OCI-LY7 (cell line): ENCODE measurements around the gene ZBTB22.

Experiments used
- EZH2phosphoT487 ChIP-seq: fragments of 200-600 bp; sonication (generic); IDR thresholded peaks from 2 replicates; pipeline ENCODE4 v1.6.1; 2018; ENCODE audit warnings: low read depth, borderline replicate concordance, mild to moderate bottlenecking, mixed run types, antibody characterized with exemption, low read length, moderate library complexity, mixed read lengths
- TF ChIP-seq, protein P1 (sequence below): fragments of 200-600 bp; sonication (generic); conservative IDR thresholded peaks from 2 replicates; pipeline ENCODE4 v1.5.1; 2014; ENCODE audit warnings: mild to moderate bottlenecking, antibody characterized with exemption, low read length, moderate library complexity, mixed read lengths

DNA sequence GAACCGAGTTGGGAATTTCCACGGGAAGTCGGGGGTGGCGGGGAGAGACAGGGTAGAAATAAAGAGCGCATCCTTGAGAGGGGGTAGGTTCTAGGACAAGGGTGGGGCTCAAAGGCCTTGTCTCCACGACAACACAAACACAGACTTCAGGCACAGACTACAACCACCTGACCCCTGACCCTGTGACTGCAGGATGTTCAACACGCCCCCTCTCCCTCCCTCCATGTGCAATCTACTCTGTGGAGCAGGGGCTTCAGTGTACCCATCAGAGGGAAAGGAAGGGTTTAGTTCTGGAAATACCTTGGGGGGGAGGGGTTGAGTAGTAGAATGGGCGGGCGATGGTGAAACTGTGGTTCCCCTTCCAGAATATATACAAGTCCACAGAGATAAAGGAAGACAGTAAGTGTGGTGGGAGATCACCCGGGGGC lies 3.0 kb downstream of the ZBTB22 start:
- TF ChIP-seq, protein P1, sequence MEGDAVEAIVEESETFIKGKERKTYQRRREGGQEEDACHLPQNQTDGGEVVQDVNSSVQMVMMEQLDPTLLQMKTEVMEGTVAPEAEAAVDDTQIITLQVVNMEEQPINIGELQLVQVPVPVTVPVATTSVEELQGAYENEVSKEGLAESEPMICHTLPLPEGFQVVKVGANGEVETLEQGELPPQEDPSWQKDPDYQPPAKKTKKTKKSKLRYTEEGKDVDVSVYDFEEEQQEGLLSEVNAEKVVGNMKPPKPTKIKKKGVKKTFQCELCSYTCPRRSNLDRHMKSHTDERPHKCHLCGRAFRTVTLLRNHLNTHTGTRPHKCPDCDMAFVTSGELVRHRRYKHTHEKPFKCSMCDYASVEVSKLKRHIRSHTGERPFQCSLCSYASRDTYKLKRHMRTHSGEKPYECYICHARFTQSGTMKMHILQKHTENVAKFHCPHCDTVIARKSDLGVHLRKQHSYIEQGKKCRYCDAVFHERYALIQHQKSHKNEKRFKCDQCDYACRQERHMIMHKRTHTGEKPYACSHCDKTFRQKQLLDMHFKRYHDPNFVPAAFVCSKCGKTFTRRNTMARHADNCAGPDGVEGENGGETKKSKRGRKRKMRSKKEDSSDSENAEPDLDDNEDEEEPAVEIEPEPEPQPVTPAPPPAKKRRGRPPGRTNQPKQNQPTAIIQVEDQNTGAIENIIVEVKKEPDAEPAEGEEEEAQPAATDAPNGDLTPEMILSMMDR, result no peak
- no peak for TF ChIP-seq EZH2phosphoT487
